Adipocyte (in vitro differentiated cells): Measurements from ENCODE around the gene TMEM140.

Experiments
- DNase-seq: peaks from one replicate; pipeline ENCODE4 v3.0.0-alpha.2; 2015; ENCODE audit warnings: low read depth
- H3K27me3 ChIP-seq: replicated peaks from 2 replicates; pipeline ENCODE4 v1.7.0; 2013; ENCODE audit warnings: mild to moderate bottlenecking, low read length, moderate library complexity; ENCODE audit not compliant: control insufficient read depth, insufficient read depth
- H3K36me3 ChIP-seq: 2 replicates; pipeline ENCODE4 v1.7.0; 2013; ENCODE audit warnings: low read length, mild to moderate bottlenecking, moderate library complexity; ENCODE audit not compliant: control insufficient read depth, insufficient read depth, severe bottlenecking
- H3K4me1 ChIP-seq: 2 replicates; pipeline ENCODE4 v1.7.0; 2013; ENCODE audit warnings: mild to moderate bottlenecking, low read length, moderate library complexity; ENCODE audit not compliant: control insufficient read depth, insufficient read depth
- H3K4me3 ChIP-seq: 2 replicates; pipeline ENCODE4 v1.7.0; 2013; ENCODE audit warnings: mild to moderate bottlenecking, low read length, moderate library complexity
- H3K9ac ChIP-seq: 2 replicates; pipeline ENCODE4 v1.7.0; 2013; ENCODE audit warnings: mild to moderate bottlenecking, low read length, moderate library complexity
- H3K9me3 ChIP-seq: 2 replicates; pipeline ENCODE4 v1.7.0; 2013; ENCODE audit warnings: mild to moderate bottlenecking, low read length, moderate library complexity; ENCODE audit not compliant: control insufficient read depth

TMEM140 gene

DNA sequence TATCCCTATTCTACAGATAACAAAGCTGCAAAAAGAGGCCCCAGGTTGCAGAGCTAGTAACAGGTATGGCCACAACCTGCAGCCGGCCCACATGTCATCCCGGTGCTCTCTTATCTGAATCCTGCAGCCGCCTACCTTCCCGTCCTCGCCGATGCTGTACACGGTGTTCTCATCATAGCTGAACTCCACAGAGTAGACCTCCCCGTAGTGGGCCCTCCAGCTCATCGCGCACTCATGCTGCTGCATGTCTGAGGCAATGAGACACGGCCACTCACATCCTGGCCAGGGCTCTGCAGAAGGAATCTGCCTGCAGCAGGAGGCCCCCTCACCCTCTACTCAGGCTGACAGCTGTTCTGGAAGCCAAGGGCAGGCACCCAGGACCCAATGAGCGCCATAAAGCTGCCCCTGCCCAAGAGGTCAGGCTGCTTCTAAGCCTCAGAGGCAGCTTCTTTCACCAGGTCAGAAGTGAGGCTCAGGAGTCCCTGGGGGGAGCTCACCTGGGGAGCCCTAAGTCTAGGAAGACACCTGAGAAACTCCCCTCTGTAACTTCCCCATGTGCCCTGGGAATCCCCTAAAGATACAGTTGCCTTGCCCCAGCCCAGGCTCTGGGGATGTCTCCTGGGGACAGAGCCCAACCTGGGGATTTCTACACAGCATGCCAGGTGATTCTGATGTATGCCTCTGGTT, 40.6 kb downstream of the TMEM140 start:
- H3K36me3 ChIP-seq = peaks cover 70% of the 10 kb centered on the region
- H3K4me1 ChIP-seq = peaks cover 14% of the 10 kb centered on the region
- H3K9me3 ChIP-seq = peaks cover 11% of the 10 kb centered on the region
- H3K9ac ChIP-seq = no peak overlapping the region
- H3K27me3 ChIP-seq = no peaks in the 10 kb centered on the region
- no peak for DNase-seq
- H3K4me3 ChIP-seq = no peak overlapping the region

- peaks cover 14% of the 10 kb centered on the region for H3K4me1 ChIP-seq
- no peak overlapping the region for H3K4me3 ChIP-seq
- H3K27me3 ChIP-seq = no peaks in the 10 kb centered on the region
- no peak overlapping the region for H3K9ac ChIP-seq
- peaks cover 3% of the 10 kb centered on the region for H3K9me3 ChIP-seq
- H3K36me3 ChIP-seq = peaks cover 70% of the 10 kb centered on the region
- no peak for DNase-seq
These were observed 41.4 kb downstream of the TMEM140 start for GRCh38 chr7:135189221-135189662.

GRCh38 chr7:135189961-135190360, 42.1 kb downstream of the TMEM140 start:
- no peak overlapping the region for H3K4me3 ChIP-seq
- DNase-seq = peak; percentile 11
- H3K9me3 ChIP-seq = no peaks in the 10 kb centered on the region
- H3K27me3 ChIP-seq = no peaks in the 10 kb centered on the region
- H3K36me3 ChIP-seq = peaks cover 71% of the 10 kb centered on the region
- peaks cover 16% of the 10 kb centered on the region for H3K4me1 ChIP-seq
- no peak overlapping the region for H3K9ac ChIP-seq

DNA sequence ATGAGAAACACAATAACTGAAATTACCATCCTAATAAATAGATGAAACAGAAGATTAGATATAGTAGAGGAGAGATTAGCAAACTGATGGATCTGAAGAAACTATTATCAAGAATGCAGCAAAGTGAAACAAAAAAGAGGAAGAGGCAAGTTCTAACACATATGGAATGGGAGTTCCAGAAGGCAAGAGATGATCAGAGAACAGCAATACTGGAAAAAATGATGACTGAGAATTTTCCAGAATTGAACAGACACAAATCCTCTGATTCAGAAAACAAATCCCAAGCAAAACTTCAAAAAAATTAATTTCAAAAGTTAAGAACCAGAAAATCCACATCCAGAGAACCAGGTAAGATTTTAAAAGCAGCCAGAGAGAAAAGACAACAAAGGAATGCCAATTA, 42.8 kb downstream of the TMEM140 start:
- no peak overlapping the region for H3K9ac ChIP-seq
- no peak for DNase-seq
- H3K27me3 ChIP-seq = no peaks in the 10 kb centered on the region
- peaks cover 68% of the 10 kb centered on the region for H3K36me3 ChIP-seq
- no peaks in the 10 kb centered on the region for H3K9me3 ChIP-seq
- H3K4me3 ChIP-seq = no peak overlapping the region
- H3K4me1 ChIP-seq = peaks cover 16% of the 10 kb centered on the region

- H3K27me3 ChIP-seq = no peaks in the 10 kb centered on the region
- H3K4me3 ChIP-seq = no peak overlapping the region
- DNase-seq = no peak
- no peaks in the 10 kb centered on the region for H3K9me3 ChIP-seq
- H3K36me3 ChIP-seq = peaks cover 68% of the 10 kb centered on the region
- H3K4me1 ChIP-seq = peaks cover 16% of the 10 kb centered on the region
- H3K9ac ChIP-seq = no peak overlapping the region
These were observed 45.2 kb downstream of the TMEM140 start for GRCh38 chr7:135192914-135193536.

- Histone ChIP-seq H3K36me3 (peaks cover 62% of the 10 kb centered on the region), H3K27me3 (no peaks in the 10 kb centered on the region), H3K4me3 (no peak overlapping the region), H3K9me3 (no peaks in the 10 kb centered on the region), H3K4me1 (peaks cover 16% of the 10 kb centered on the region), H3K9ac (no peak overlapping the region)
- peak; percentile 87 for DNase-seq
These were observed 45.8 kb downstream of the TMEM140 start for GRCh38 chr7:135193615-135194081.

GRCh38 chr7:135194494-135195095, 46.7 kb downstream of the TMEM140 start:
- no peak overlapping the region for H3K4me3 ChIP-seq
- H3K4me1 ChIP-seq = peaks cover 10% of the 10 kb centered on the region
- H3K36me3 ChIP-seq = peaks cover 63% of the 10 kb centered on the region
- no peak overlapping the region for H3K9ac ChIP-seq
- no peaks in the 10 kb centered on the region for H3K27me3 ChIP-seq
- H3K9me3 ChIP-seq = no peaks in the 10 kb centered on the region
- no peak for DNase-seq

DNA sequence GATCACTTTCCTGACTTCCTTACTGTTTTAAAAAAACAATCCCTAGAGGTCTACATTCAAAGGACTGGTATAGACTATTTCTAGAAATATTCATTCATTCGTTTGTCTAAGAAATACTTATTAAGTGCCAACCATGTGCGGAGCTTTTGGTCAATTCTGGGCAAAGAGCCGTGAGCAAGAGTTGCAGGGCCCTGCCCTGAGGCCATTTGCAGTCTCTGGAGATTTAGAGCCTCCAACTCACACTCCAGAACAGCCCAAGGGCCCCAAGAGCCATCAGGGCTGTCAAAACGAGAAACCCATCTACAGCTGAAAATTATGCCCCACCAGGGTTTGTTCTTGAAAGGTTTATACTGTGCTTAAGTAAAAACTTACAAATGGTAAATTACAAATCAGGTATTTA, 47.3 kb downstream of the TMEM140 start:
- Histone ChIP-seq H3K9ac (no peak overlapping the region), H3K4me3 (no peak overlapping the region), H3K27me3 (no peaks in the 10 kb centered on the region), H3K4me1 (peaks cover 4% of the 10 kb centered on the region), H3K9me3 (no peaks in the 10 kb centered on the region), H3K36me3 (peaks cover 68% of the 10 kb centered on the region)
- DNase-seq = no peak

- Histone ChIP-seq H3K36me3 (peaks cover 75% of the 10 kb centered on the region), H3K4me1 (peaks cover 2% of the 10 kb centered on the region), H3K27me3 (no peaks in the 10 kb centered on the region), H3K9ac (no peak overlapping the region), H3K9me3 (no peaks in the 10 kb centered on the region), H3K4me3 (no peak overlapping the region)
- DNase-seq = no peak
These were observed 48.2 kb downstream of the TMEM140 start for GRCh38 chr7:135195968-135196629.

GRCh38 chr7:135197343-135197742, 49.5 kb downstream of the TMEM140 start:
- H3K9me3 ChIP-seq = no peaks in the 10 kb centered on the region
- H3K9ac ChIP-seq = no peak overlapping the region
- no peak overlapping the region for H3K4me3 ChIP-seq
- no peak for DNase-seq
- peaks cover 2% of the 10 kb centered on the region for H3K4me1 ChIP-seq
- H3K36me3 ChIP-seq = peaks cover 82% of the 10 kb centered on the region
- no peaks in the 10 kb centered on the region for H3K27me3 ChIP-seq
